Heart left ventricle (tissue), 16 donors: ENCODE measurements around the gene HRAS. TPM values are rescaled to one million over a fixed set of nuclear protein-coding genes. Genes with fewer than 3 reads are reported as not detected.

ENCODE experiments used
- ATAC-seq, 4 donors: fragments of 200-7000 bp; cut with Tn5 transposase; one replicate each; pipeline ENCODE4 v1.9.1; 2020 to 2022; ENCODE audit warnings: moderate library complexity in 4 of 4, mild to moderate bottlenecking in 3 of 4, moderate number of reproducible peaks in 1 of 4
- DNase-seq, 5 donors: peaks; one replicate each; pipeline ENCODE4 v3.0.0-alpha.2; 2020
- H3K27ac ChIP-seq, 12 donors: fragments of 200-600 bp; sonication (generic) in 4 of 12; one replicate each; pipeline versions ENCODE4 v1.5.0 to v1.8.0; 2016 to 2022; ENCODE audit warnings: mild to moderate bottlenecking in 2 of 12
- H3K27me3 ChIP-seq, 9 donors: fragments of 200-600 bp; sonication (generic) in 2 of 9; one replicate each; pipeline versions ENCODE4 v1.5.1 to v1.8.0; 2016 to 2022; ENCODE audit warnings: mild to moderate bottlenecking in 3 of 9
- H3K36me3 ChIP-seq, 9 donors: fragments of 200-600 bp; sonication (generic) in 2 of 9; one replicate each; pipeline versions ENCODE4 v1.5.0 to v1.8.0; 2018 to 2022; ENCODE audit warnings: mild to moderate bottlenecking in 2 of 9
- H3K4me1 ChIP-seq, 12 donors: fragments of 200-600 bp; sonication (generic) in 4 of 12; one replicate each; pipeline versions ENCODE4 v1.5.0 to v1.8.0; 2016 to 2022; ENCODE audit warnings: mild to moderate bottlenecking in 3 of 12
- H3K4me3 ChIP-seq, 12 donors: fragments of 200-600 bp; sonication (generic) in 4 of 12; one replicate each; pipeline versions ENCODE4 v1.5.0 to v1.8.0; 2017 to 2022; ENCODE audit warnings: mild to moderate bottlenecking in 9 of 12, moderate library complexity in 4 of 12
- H3K9me3 ChIP-seq, 12 donors: fragments of 200-600 bp; sonication (generic) in 4 of 12; one replicate each; pipeline versions ENCODE4 v1.5.0 to v1.8.0; 2016 to 2022; ENCODE audit warnings: mild to moderate bottlenecking in 1 of 12
- POLR2A ChIP-seq, 2 donors: fragments of 450-650 bp; IDR thresholded peaks; one replicate each; pipeline ENCODE4 v1.6.1; 2017; ENCODE audit warnings: antibody characterized with exemption in 2 of 2, mild to moderate bottlenecking in 2 of 2, moderate library complexity in 2 of 2
- WGBS, 4 donors: extraction: QIAGEN DNeasy Blood & Tissue Kit in 2 of 4; methylation state at CpG; one replicate each; pipeline versions ENCODE4 v1.1.5 to v1.1.7; 2013 to 2018; 5-methylcytosine and 5-hydroxymethylcytosine counted together
- intact Hi-C, 10 donors: fragments of 100-400 bp; cut with DNase I; formaldehyde crosslinking; loops; one replicate each; pipeline versions ENCODE4 v1.11.1 to v1.14.2; 2022
- polyA plus RNA-seq, 2 donors: library from polyadenylated mRNA; stranded (reverse); fragments of 200-250 nt; gene quantifications; one replicate each; pipeline ENCODE4 v1.2.3, GENCODE V29; 2013
- total RNA-seq, 9 donors: library from RNA; depleted of rRNA in 2 of 9; stranded (reverse); fragments of >200 nt in 2 of 9; fragmentation: NEBNext Ultra II Directional in 3 of 9; extraction: Animal tissue kit (Norgen Biotek cat#: 25700) in 3 of 9; gene quantifications; one replicate each; pipeline versions ENCODE4 v1.1.0 to v1.2.4, GENCODE V29; 2016 to 2023
- TF ChIP-seq, protein P1 (sequence below), 12 donors: fragments of 200-600 bp; sonication (generic) in 4 of 12; IDR thresholded peaks; one replicate each; pipeline versions ENCODE4 v1.5.0 to v1.8.0; 2018 to 2022; ENCODE audit warnings: antibody characterized with exemption in 12 of 12, mild to moderate bottlenecking in 5 of 12
- donor health status: ischemic (EF 13 %, LVEDD 7.1; RV severe dilation, severe dysfunction).
- donor health status: healthy with polysubstance abuse.
- donor health status: DM: no; HTN: yes; CAD: no.
- donor health status: DM: no; HTN: no; CAD: no.
- donor health status: ischemic (EF 25% LVEDD 6.9; RV normal size, moderate dysfunction).
- donor health status: ischemic (EF 25% LVEDD 5.7; RV mildly dilated, moderate dysfunction).
- donor health status: healthy.
- donor health status: DM: yes; HTN: yes; CAD: no.
- donor health status: ischemic (EF 35%, LVEDD 5.7; RV mildly dilated, moderate dysfunction).
- donor health status: nonischemic (EF 11% LVEDD 7.7; RV severe dilation, severe dysfunction).
- donor health status: DM: yes; HTN: yes; CAD: no.
- donor health status: PGD.
- donor health status: ischemic (EF 29% LVEDD 5.4; RV normal size, mild dysfunction).
- donor health status: nonischemic (EF 23%, LVEDD 6.1; RV moderate dilation, normal function).

Gene HRAS
- total and polyA plus RNA-seq, 11 donors, result 44.0 to 99.3 (median 59.8) TPM

DNA sequence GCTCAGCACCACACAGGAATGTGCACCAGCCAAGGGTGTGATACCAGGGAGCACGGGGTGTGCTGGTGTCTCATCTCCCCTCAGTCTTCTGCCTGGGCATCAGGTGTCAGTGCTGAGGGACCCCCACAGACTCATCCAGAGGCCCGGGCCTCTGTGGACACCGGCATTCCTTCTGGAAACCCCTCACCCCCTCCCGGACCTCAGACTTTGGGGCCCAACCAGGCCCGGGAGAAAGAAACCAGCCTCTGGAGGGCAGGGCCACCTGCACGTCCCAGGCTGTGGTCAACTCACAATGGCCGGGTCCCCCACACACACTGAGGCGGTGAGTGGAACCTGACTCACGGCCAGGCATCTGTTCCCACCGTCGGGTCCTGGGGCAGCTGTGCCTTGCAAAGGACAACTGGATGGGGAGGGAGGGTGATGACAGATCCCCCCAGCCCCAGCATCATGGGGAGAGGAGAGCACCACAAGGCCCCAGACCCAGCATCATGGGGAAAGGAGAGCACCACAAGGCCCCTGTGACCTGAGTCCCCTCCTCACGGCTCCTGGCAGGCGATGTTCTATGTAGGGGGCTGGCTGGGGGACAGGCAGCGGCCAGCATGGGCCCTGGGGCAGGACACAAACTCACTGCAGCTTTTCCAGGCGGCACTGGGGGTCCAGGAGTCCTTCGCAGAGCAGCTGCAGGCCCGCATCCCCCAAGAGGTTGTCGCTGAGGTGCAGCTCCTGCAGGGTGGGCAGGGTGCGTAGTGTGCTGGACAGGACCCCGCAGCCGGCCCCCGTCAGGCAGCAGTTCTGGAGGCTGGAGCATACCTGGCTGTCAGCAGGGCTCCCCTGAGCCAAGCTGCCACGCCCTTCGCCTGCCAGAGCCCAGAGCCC, 35.9 kb downstream of the HRAS start:
- H3K4me3 ChIP-seq, result no peak overlapping the region
- DNase-seq (peak in 1 of 5 donors; percentile 18), ATAC-seq (no peak)
- intact Hi-C loops, result loop anchor here in 5 of 10 donors (5.0 to 10.0 kb wide), 5 partner anchors 32 to 295 kb away; partner anchors contain the start of genes PTDSS2 (in 2 of the 5), BET1L (in 1 of the 5), IFITM2 (in 1 of the 5) and RIC8A (in 1 of the 5)
- no peaks in the 10 kb centered on the region for H3K27me3 ChIP-seq
- peaks cover 6 to 69% (median 34%) of the 10 kb centered on the region in 12 donors for H3K4me1 ChIP-seq
- WGBS, 4 donors, result 81 to 91% (median 87%) methylated on average over 12 to 24 of the region's 24 CpGs
- H3K27ac ChIP-seq, result peak overlapping the region in 8 of 12 donors; percentile 13 to 74 (median 58)
- peaks cover 0 to 76% (median 67%) of the 10 kb centered on the region in 9 donors for H3K36me3 ChIP-seq
- TF ChIP-seq POLR2A (IDR thresholded peaks at IDR 0.05), result no peak
- TF ChIP-seq, protein P1, sequence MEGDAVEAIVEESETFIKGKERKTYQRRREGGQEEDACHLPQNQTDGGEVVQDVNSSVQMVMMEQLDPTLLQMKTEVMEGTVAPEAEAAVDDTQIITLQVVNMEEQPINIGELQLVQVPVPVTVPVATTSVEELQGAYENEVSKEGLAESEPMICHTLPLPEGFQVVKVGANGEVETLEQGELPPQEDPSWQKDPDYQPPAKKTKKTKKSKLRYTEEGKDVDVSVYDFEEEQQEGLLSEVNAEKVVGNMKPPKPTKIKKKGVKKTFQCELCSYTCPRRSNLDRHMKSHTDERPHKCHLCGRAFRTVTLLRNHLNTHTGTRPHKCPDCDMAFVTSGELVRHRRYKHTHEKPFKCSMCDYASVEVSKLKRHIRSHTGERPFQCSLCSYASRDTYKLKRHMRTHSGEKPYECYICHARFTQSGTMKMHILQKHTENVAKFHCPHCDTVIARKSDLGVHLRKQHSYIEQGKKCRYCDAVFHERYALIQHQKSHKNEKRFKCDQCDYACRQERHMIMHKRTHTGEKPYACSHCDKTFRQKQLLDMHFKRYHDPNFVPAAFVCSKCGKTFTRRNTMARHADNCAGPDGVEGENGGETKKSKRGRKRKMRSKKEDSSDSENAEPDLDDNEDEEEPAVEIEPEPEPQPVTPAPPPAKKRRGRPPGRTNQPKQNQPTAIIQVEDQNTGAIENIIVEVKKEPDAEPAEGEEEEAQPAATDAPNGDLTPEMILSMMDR (IDR thresholded peaks at IDR 0.05), result no peak
- no peaks in the 10 kb centered on the region for H3K9me3 ChIP-seq

DNA sequence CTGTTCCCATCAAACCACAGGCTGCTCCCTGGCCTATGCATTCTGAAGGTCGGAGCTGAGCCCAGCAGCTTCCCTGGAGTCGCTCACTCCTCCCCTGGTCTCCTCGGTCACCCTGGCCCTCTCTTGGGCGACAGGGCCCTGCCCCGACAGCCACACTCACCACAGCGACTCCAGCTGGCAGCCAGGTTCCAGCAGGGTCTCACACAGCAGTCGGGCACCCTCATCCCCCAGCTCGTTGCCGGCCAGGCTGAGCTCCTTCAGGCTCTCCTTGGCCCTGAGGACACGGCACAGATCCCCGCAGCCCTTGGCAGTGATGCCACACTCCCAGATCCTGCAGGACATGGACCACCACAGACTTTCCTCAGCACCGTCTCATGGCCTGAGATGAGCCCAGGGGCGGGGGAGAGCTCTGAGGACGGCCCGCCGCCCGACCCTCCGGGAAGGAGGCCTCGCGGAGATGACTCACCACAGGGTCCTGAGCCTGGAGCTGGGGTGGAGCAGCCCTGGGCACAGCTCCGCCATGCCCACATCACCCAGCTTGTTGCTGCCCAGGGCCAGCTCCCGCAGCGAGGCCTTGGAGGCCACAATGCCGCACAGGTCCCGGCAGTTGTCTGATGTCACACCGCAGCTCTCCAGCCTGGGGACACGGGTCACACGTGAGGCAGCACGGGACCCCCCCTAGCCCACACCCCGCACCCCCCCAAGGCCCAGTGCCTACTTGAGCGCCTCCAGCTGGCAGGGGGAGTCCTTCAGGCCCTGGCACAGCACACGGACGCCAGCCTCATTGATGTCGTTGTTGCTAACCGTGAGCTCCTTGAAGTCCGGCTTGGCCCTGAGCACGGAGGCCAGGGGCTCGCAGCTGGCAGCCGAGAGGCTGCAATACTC, 36.8 kb downstream of the HRAS start:
- Histone ChIP-seq H3K4me3 (no peak overlapping the region), H3K27me3 (no peaks in the 10 kb centered on the region), H3K36me3 (peaks cover 0 to 85% (median 76%) of the 10 kb centered on the region in 9 donors), H3K4me1 (peaks cover under 1 to 60% (median 27%) of the 10 kb centered on the region in 12 donors), H3K27ac (peak overlapping the region in 10 of 12 donors; percentile 8 to 74 (median 54)), H3K9me3 (no peaks in the 10 kb centered on the region)
- intact Hi-C loops, result no loop called here
- peak in 1 of 5 donors; percentile 27 for DNase-seq
- ATAC-seq, result peak in 1 of 4 donors; percentile 0
- TF ChIP-seq POLR2A (IDR thresholded peaks at IDR 0.05), result no peak
- WGBS, 4 donors, result 85 to 91% (median 89%) methylated on average over 16 to 39 of the region's 39 CpGs

DNA sequence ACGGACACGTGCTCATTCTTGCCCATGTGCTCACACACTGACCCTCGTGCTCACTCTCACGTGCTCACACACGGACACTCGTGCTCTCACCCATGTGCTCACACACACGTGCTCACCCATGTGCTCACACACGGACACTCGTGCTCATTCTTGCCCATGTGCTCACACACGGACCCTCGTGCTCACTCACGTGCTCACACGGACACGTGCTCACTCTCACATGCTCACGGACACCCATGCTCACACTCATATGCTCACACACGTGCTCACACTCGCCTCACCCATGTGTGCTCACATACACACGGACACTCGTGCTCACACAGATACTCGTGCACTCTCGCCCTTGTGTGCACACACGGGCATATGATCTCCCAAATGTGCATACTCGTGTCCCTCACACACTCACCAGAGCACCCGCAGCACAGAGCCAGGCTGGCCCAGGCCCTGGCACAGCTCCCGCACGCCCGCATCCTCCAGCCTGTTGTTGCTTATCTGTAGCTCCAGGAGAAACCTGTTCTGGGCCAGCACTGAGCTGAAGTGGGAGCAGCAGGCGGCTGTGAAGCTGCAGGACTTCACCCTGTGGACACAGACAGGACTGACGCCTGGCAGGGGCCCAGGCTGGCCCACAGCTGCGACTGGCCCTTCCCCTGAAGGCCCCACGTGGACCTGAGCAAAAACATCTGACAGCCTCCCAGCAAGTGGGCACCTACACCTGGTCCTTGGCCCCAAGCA, 37.6 kb downstream of the HRAS start:
- 81 to 87% (median 84%) methylated on average over 30 to 31 of the region's 31 CpGs for WGBS, 4 donors

More for the DNA sequence above, 37.6 kb downstream of the HRAS start:
- Histone ChIP-seq H3K27me3 (no peaks in the 10 kb centered on the region), H3K4me3 (no peak overlapping the region), H3K36me3 (peaks cover 0 to 92% (median 85%) of the 10 kb centered on the region in 9 donors), H3K9me3 (no peaks in the 10 kb centered on the region), H3K4me1 (peaks cover 0 to 52% (median 19%) of the 10 kb centered on the region in 12 donors), H3K27ac (peak overlapping the region in 10 of 12 donors; percentile 10 to 74 (median 54))
- TF ChIP-seq POLR2A (IDR thresholded peaks at IDR 0.05), result no peak
- TF ChIP-seq, protein P1 (IDR thresholded peaks at IDR 0.05), result no peak
- peak in 2 of 5 donors; percentile 70 to 78 for DNase-seq
- peak; percentile 44 to 72 (median 54) for ATAC-seq
- intact Hi-C loops, result no loop called here
